ENCODE data around the gene GCHFR. TPM values are rescaled to one million over a fixed set of nuclear protein-coding genes. Genes with fewer than 3 reads are reported as not detected.

The GCHFR gene
- total RNA-seq, 1 experiment from 2014 or later = 1.5 TPM

GRCh38 chr15:40806672-40807027 lies 42.8 kb downstream of the GCHFR start:
- ChIA-PET POLR2A (interaction anchor here (0.7 to 1.6 kb wide), 4 partner anchors 9 to 67 kb away, joined by 3 to 9 read pairs (median 4); no protein-coding TSS in a partner anchor), CTCF (interaction anchor here (0.8 to 2.2 kb wide), 4 partner anchors 20 to 62 kb away, joined by 3 to 7 read pairs (median 4); no protein-coding TSS in a partner anchor), RAD21 (ENCODE audit: low non-redundant PET in 1 of 2, low total read pairs in 2 of 2, uncharacterized antibody in 2 of 2, unreplicated experiment in 2 of 2) (interaction anchor here in 1 of 2 experiments (0.7 to 1.1 kb wide), 2 partner anchors 12 to 51 kb away, joined by 3 read pairs; no protein-coding TSS in a partner anchor)
- TSS peak; percentile 79 for BruUV-seq (replicated peaks)
- H4K20me1 ChIP-seq (ENCODE audit: insufficient read depth) = no peaks in the 10 kb centered on the region
- peak overlapping the region; percentile 97 for H3K27ac ChIP-seq (ENCODE audit: low read depth, low read length)
- no peaks in the 10 kb centered on the region for H3K27me3 ChIP-seq (ENCODE audit: insufficient read depth, low read length)
- no peak for ATAC-seq
- TF ChIP-seq EZH2phosphoT487 (IDR thresholded peaks at IDR 0.05; ENCODE audit: borderline replicate concordance) (no peak), CEBPB (IDR thresholded peaks at IDR 0.05; ENCODE audit: low read depth) (no peak), ZFX (IDR thresholded peaks at IDR 0.05) (no peak), MAX (IDR thresholded peaks at IDR 0.05) (no peak), SRF (IDR thresholded peaks at IDR 0.05; ENCODE audit: low read depth) (no peak), CTCF (IDR thresholded peaks at IDR 0.05 in 2 of 3, conservative IDR thresholded peaks at IDR 0.05 in 1 of 3; ENCODE audit: borderline replicate concordance in 1 of 3, insufficient read depth in 1 of 3, low read depth in 2 of 3, low read length in 2 of 3) (no peak), TCF7L2 (IDR thresholded peaks at IDR 0.05; ENCODE audit: borderline replicate concordance, extremely low read depth, insufficient read depth, insufficient read length) (no peak), ZNF274 (IDR thresholded peaks at IDR 0.05; ENCODE audit: low read depth, low read length) (no peak), FOSL1 (IDR thresholded peaks at IDR 0.05; ENCODE audit: low read depth) (no peak), SIN3A (IDR thresholded peaks at IDR 0.05; ENCODE audit: low read depth) (no peak), EZH2 (IDR thresholded peaks at IDR 0.05) (no peak), YY1 (IDR thresholded peaks at IDR 0.05; ENCODE audit: extremely low read depth, insufficient replicate concordance, low read depth, low read length) (no peak), ELF1 (IDR thresholded peaks at IDR 0.05; ENCODE audit: borderline replicate concordance, low read depth) (no peak), ATF3 (IDR thresholded peaks at IDR 0.05) (no peak), ZBTB33 (IDR thresholded peaks at IDR 0.05; ENCODE audit: extremely low read depth, insufficient replicate concordance, low read length) (no peak), EGR1 (IDR thresholded peaks at IDR 0.05; ENCODE audit: low read depth) (no peak)
- H3K9me3 ChIP-seq (ENCODE audit: control insufficient read depth in 1 of 2, insufficient read depth in 1 of 2, low read depth in 1 of 2, low read length in 2 of 2) = no peaks in the 10 kb centered on the region
- peak overlapping the region; percentile 97 to 100 for H3K4me3 ChIP-seq (replicated peaks in 1 of 2; ENCODE audit: low read depth in 1 of 2, low read length in 2 of 2)
- peak overlapping the region; percentile 97 for H3K9ac ChIP-seq (ENCODE audit: low read length)
- peak overlapping the region; percentile 93 for H3K4me2 ChIP-seq (ENCODE audit: low read length)
- H2AFZ ChIP-seq (ENCODE audit: low read depth, low read length, poor library complexity, severe bottlenecking) = peak overlapping the region; percentile 94
- intact Hi-C loops (cut with micrococcal nuclease) = no loop called here
- no peak for DNase-seq (ENCODE audit: low read depth, low spot score)
- H3K9me2 ChIP-seq (ENCODE audit: insufficient read depth) = no peaks in the 10 kb centered on the region
- H3K79me2 ChIP-seq (ENCODE audit: insufficient read depth, low read length) = peaks cover 25% of the 10 kb centered on the region
- no peaks in the 10 kb centered on the region; a peak in 1 of 4 replicates for H3K36me3 ChIP-seq (ENCODE audit: control insufficient read depth in 1 of 2, insufficient read depth in 2 of 2, low read length in 2 of 2)
- peaks cover 9 to 20% of the 10 kb centered on the region in 2 experiments; a peak in 3 of 4 replicates for H3K4me1 ChIP-seq (ENCODE audit: control insufficient read depth in 1 of 2, insufficient read depth in 2 of 2, low read length in 2 of 2)

Data from HCT116 (cell line).